Activated T-cell treated with anti-CD3 and anti-CD28 coated beads, Interleukin-2, amount 50 U/mL, for 48 hours (primary cell): ENCODE results near the gene HOXA6.

Experiments used
- DNase-seq, 2 experiments: peaks; one replicate each; pipeline ENCODE4 v3.0.0-alpha.2; 2020

The HOXA6 gene

GRCh38 chr7:27149842-27150567 lies 2.4 kb upstream of the HOXA6 start:
- DNase-seq = peak in 1 of 2 experiments; percentile 17

- DNase-seq = no peak
Observed at GRCh38 chr7:27148756-27149641, 1.4 kb upstream of the HOXA6 start.

- no peak for DNase-seq
Observed at GRCh38 chr7:27148031-27148755, 619 bp upstream of the HOXA6 start.

GRCh38 chr7:27146491-27147198 lies 929 bp downstream of the HOXA6 start:
- no peak for DNase-seq

- DNase-seq = no peak
Observed at GRCh38 chr7:27145914-27146412, 1.6 kb downstream of the HOXA6 start.

GRCh38 chr7:27145165-27145913 lies 2.2 kb downstream of the HOXA6 start:
- DNase-seq = no peak

- DNase-seq = no peak
Observed at GRCh38 chr7:27144781-27145164, 2.8 kb downstream of the HOXA6 start.

GRCh38 chr7:27143950-27144780 lies 3.4 kb downstream of the HOXA6 start:
- no peak for DNase-seq

GRCh38 chr7:27143023-27143949 lies 4.3 kb downstream of the HOXA6 start, which contains the start of gene HOXA5:
Gene HOXA5 (minus strand): TSS chr7:27143681. CDS start chr7:27143607, 74 bp downstream.
- no peak for DNase-seq

- no peak for DNase-seq
Observed at GRCh38 chr7:27142580-27143022, 5.0 kb downstream of the HOXA6 start.

GRCh38 chr7:27141923-27142579 lies 5.5 kb downstream of the HOXA6 start:
- no peak for DNase-seq

- no peak for DNase-seq
Observed at GRCh38 chr7:27141137-27141922, 6.2 kb downstream of the HOXA6 start.

GRCh38 chr7:27140126-27140857 lies 7.3 kb downstream of the HOXA6 start:
- no peak for DNase-seq

- DNase-seq = no peak
Observed at GRCh38 chr7:27139334-27140125, 8.0 kb downstream of the HOXA6 start.

- DNase-seq = no peak
Observed at GRCh38 chr7:27138985-27139333, 8.6 kb downstream of the HOXA6 start.

GRCh38 chr7:27138472-27138871 lies 9.1 kb downstream of the HOXA6 start:
- no peak for DNase-seq
